GM23248 (cell line): ENCODE results near the gene CDCA3.

ENCODE experiments used
- EZH2 ChIP-seq: fragments of 200-600 bp; sonication (generic); IDR thresholded peaks from 2 replicates; pipeline ENCODE4 v1.6.1; 2018; ENCODE audit warnings: antibody characterized with exemption, mild to moderate bottlenecking; ENCODE audit not compliant: insufficient read depth, poor library complexity, severe bottlenecking
- EZH2phosphoT487 ChIP-seq: fragments of 200-600 bp; sonication (generic); IDR thresholded peaks from 2 replicates; pipeline ENCODE4 v1.6.1; 2018; ENCODE audit warnings: antibody characterized with exemption, moderate library complexity, mild to moderate bottlenecking, low read depth; ENCODE audit not compliant: insufficient read depth

DNA sequence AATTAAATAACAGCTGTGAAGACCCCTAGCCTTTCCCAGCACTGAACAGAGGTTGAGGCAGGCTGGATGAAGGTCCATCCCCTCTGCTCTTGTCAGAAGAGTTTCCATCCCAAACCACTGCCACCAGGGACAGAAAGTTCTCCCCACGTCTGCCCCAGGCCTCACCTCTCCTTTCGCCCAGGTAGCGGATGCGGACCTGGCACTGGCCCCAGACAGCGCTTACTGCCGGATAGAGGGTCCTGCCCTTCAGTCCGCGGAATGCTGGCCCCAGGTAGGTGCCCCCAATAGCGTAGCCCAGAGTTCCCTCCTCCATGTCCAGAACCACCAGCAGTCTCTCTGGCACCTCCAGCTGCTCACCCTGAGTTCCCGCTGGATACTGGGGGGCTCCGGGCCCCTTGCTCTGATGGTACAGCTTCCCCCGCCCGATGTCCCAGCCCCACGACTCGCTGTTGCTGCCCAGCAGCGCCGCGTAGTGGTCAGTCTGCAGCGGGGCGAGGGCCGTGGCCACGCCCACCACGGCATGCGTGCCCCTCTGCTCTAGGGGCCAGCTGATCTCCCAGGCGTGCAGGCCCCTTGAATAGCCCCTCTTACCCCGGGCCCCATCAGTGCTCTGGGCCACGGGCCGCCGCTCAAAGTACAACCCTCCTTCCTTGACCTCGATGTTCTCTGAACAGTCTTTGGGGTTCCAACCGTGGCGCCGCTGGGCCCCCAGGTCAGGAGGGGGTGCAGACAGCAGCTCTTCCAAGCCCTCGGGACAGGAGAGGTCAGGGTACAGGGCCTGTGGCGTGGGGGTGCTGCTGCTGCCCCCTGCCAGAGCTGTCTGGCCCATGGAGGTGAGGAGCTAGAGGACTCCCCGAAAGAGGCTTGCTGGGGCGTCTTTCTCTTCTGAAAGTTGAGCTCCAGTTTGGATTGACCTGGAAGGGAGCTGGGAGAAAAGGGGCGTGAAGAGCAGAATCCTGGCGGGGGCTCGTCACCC, 21.3 kb upstream of the CDCA3 start:
- TF ChIP-seq EZH2: no peak
- TF ChIP-seq EZH2phosphoT487: no peak
